Aorta (tissue), 5 donors: ENCODE results near the gene RANBP1. TPM values are rescaled to one million over a fixed set of nuclear protein-coding genes. Genes with fewer than 3 reads are reported as not detected.

Experiments
- ATAC-seq: fragments of 200-7000 bp; cut with Tn5 transposase; one replicate; pipeline ENCODE4 v1.9.1; 2022; ENCODE audit warnings: moderate library complexity; ENCODE audit not compliant: low FRiP score
- DNase-seq, 2 donors: peaks; one replicate each; pipeline ENCODE4 v3.0.0-alpha.2; 2020
- H3K27ac ChIP-seq, 2 donors: one replicate each; pipeline ENCODE4 v1.5.1; 2013; ENCODE audit warnings: low read length in 2 of 2, mild to moderate bottlenecking in 2 of 2, moderate library complexity in 2 of 2, control low read depth in 1 of 2, inconsistent platforms in 1 of 2, low read depth in 1 of 2
- H3K27me3 ChIP-seq, 2 donors: one replicate each; pipeline ENCODE4 v1.6.1; 2013; ENCODE audit warnings: control low read depth in 1 of 2, low read length in 1 of 2, mild to moderate bottlenecking in 1 of 2, moderate library complexity in 1 of 2; ENCODE audit not compliant: insufficient read depth in 2 of 2, control insufficient read depth in 1 of 2
- H3K36me3 ChIP-seq, 2 donors: one replicate each; pipeline ENCODE4 v1.6.1; 2013; ENCODE audit warnings: control low read depth in 1 of 2, low read length in 1 of 2, mild to moderate bottlenecking in 1 of 2; ENCODE audit not compliant: insufficient read depth in 2 of 2, control insufficient read depth in 1 of 2
- H3K4me1 ChIP-seq, 2 donors: one replicate each; pipeline ENCODE4 v1.6.1; 2013; ENCODE audit warnings: low read length in 2 of 2, control low read depth in 1 of 2, mild to moderate bottlenecking in 1 of 2, moderate library complexity in 1 of 2; ENCODE audit not compliant: insufficient read depth in 2 of 2, control insufficient read depth in 1 of 2
- H3K4me3 ChIP-seq, 2 donors: one replicate each; pipeline ENCODE4 v1.5.1; 2013; ENCODE audit warnings: low read length in 2 of 2, control low read depth in 1 of 2, mild to moderate bottlenecking in 1 of 2
- H3K9me3 ChIP-seq: one replicate; pipeline ENCODE4 v1.6.1; 2013; ENCODE audit warnings: mild to moderate bottlenecking, low read length; ENCODE audit not compliant: control insufficient read depth
- WGBS, 2 donors: extraction: QIAGEN DNeasy Blood & Tissue Kit; methylation state at CpG; one replicate each; pipeline ENCODE4 v1.1.7; 2013; 5-methylcytosine and 5-hydroxymethylcytosine counted together
- intact Hi-C, 2 donors: fragments of 100-400 bp; cut with DNase I; formaldehyde crosslinking; loops; one replicate each; pipeline versions ENCODE4 v1.14.2 to v1.15.0; 2022
- microRNA-seq, 2 donors: library from miRNA; unstranded; fragments of <30 nt; microRNA quantifications; one replicate each; pipeline ENCODE4 v1.2.0, GENCODE V29; 2020
- polyA plus RNA-seq, 2 donors: library from polyadenylated mRNA; stranded (reverse); fragments of 200-250 nt; gene quantifications; one replicate each; pipeline ENCODE4 v1.2.3, GENCODE V29; 2013
- total RNA-seq, 2 donors: library from RNA; stranded (reverse); fragmentation: NEBNext Ultra II Directional; extraction: Animal tissue kit (Norgen Biotek cat#: 25700); gene quantifications; one replicate each; pipeline ENCODE4 v1.2.1, GENCODE V29; 2021
- donor health status: healthy with polysubstance abuse.
- donor health status: Bipolar disorder and iron deficiency.
- donor health status: DM: no; HTN: no; CAD: no.
- donor health status: DM: no; HTN: no; CAD: no.
- donor health status: DM: yes; HTN: yes; CAD: no.

Gene RANBP1
- total and polyA plus RNA-seq, 4 donors = 49.8 to 75.0 (median 56.1) TPM

- DNase-seq (no peak), ATAC-seq (no peak)
- H3K4me3 ChIP-seq = no peak overlapping the region
- intact Hi-C loops = no loop called here
- no peak overlapping the region for H3K27ac ChIP-seq
- no peaks in the 10 kb centered on the region for H3K27me3 ChIP-seq
- H3K9me3 ChIP-seq = no peaks in the 10 kb centered on the region
- WGBS, 2 donors = 89 to 90% methylated on average over 11 of the region's 11 CpGs
- H3K4me1 ChIP-seq = no peaks in the 10 kb centered on the region
- no peaks in the 10 kb centered on the region for H3K36me3 ChIP-seq
Observed at GRCh38 chr22:20173246-20173645, 57.3 kb downstream of the RANBP1 start.

DNA sequence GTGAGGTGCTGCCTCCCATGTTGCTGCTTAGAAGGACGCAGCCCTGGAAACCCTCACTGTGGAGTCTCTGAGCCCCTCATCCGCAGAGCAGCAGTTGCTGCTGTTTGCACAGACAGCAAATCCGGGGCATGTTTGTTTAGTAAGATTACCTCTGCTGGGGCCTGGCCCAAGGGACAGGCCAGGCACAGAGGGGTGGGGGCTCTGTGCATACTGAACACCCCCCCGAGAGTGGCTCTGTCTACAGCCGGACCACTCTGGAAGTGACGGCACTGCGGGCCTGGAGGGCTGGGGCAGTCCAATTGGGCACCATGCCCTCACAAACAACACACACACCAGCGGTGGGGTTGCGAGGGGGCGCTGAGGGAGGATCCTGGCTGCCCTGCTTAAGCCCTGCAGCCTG lies 57.9 kb downstream of the RANBP1 start:
- Histone ChIP-seq H3K4me1 (no peaks in the 10 kb centered on the region), H3K9me3 (no peaks in the 10 kb centered on the region), H3K36me3 (no peaks in the 10 kb centered on the region), H3K27ac (no peak overlapping the region), H3K4me3 (no peak overlapping the region), H3K27me3 (no peaks in the 10 kb centered on the region)
- DNase-seq (no peak), ATAC-seq (no peak)
- intact Hi-C loops = no loop called here
- WGBS, 2 donors = 17 to 59% methylated on average over 10 of the region's 10 CpGs

DNA sequence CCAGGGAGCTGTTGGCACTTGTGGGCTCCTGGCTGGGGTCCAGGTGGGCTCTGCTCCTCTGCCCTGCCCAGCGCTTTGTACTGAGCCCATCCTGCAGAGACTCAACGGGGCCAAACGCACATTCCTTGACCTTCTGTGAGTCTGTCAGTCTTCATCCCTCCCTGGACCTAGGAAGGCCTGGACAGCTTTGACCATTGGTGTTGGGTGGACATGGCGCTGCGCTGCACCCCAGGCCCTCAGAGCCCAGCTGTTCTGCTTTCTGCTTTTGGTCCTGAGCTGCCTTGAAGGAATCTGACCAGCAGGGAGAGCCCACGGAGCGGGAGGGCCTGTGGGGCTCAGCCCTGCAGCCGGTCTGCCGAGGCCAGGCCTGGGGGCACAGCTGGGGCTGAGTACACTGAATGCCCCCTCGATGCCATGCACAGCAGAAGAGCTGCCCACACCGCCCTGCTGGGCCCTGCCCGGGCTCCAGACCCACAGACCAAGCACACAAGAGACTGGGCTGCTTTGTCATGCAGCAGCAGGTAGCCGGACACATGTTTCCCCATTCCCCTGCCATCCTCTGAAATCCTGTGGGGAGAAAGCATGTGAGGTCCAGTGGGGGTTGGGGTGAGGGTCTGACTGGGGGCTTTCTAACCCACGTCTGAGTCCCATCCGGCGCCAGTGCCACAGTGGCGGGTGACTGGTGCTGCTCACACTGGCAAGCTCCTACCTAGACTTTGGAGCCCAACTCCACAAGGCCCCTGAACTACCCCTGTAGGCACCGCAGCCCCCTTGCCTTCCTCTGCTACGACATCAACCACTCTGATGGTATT lies 59.1 kb downstream of the RANBP1 start:
- no peak for ATAC-seq
- DNase-seq = no peak
- Histone ChIP-seq H3K36me3 (no peaks in the 10 kb centered on the region), H3K4me3 (no peak overlapping the region), H3K9me3 (no peaks in the 10 kb centered on the region), H3K27me3 (no peaks in the 10 kb centered on the region), H3K27ac (no peak overlapping the region), H3K4me1 (no peaks in the 10 kb centered on the region)
- intact Hi-C loops = loop anchor here in 1 of 2 donors (5.0 kb wide), 1 partner anchor 92 kb away; the partner anchor contains the start of gene RTN4R
- WGBS, 2 donors = 78 to 82% methylated on average over 19 of the region's 19 CpGs

GRCh38 chr22:20175597-20175900 lies 59.6 kb downstream of the RANBP1 start:
- intact Hi-C loops = loop anchor here in 1 of 2 donors (5.0 kb wide), 1 partner anchor 92 kb away; the partner anchor contains the start of gene RTN4R
- no peak for DNase-seq
- no peaks in the 10 kb centered on the region for H3K27me3 ChIP-seq
- H3K4me3 ChIP-seq = no peak overlapping the region
- 62 to 67% methylated on average over 12 of the region's 12 CpGs for WGBS, 2 donors
- H3K27ac ChIP-seq = no peak overlapping the region
- no peak for ATAC-seq
- no peaks in the 10 kb centered on the region for H3K36me3 ChIP-seq
- H3K4me1 ChIP-seq = no peaks in the 10 kb centered on the region
- no peaks in the 10 kb centered on the region for H3K9me3 ChIP-seq

- intact Hi-C loops = loop anchor here in 1 of 2 donors (5.0 kb wide), 1 partner anchor 91 kb away; the partner anchor contains the start of gene RTN4R
- no peaks in the 10 kb centered on the region for H3K9me3 ChIP-seq
- H3K27me3 ChIP-seq = no peaks in the 10 kb centered on the region
- ATAC-seq (no peak), DNase-seq (no peak)
- no peaks in the 10 kb centered on the region for H3K36me3 ChIP-seq
- 89 to 91% methylated on average over 17 of the region's 17 CpGs for WGBS, 2 donors
- H3K27ac ChIP-seq = no peak overlapping the region
- no peaks in the 10 kb centered on the region for H3K4me1 ChIP-seq
- H3K4me3 ChIP-seq = no peak overlapping the region
Observed at GRCh38 chr22:20176421-20177085, 60.6 kb downstream of the RANBP1 start.

Small RNA genes within 50 kb of the gene (microRNA-seq; reads per million reads assigned to microRNA genes)
- gene MIR6816 = 0 to 0.60 reads per million in 2 donors

Other genes with a start within 250 kb of the RANBP1 start
- 100 to 1,000 TPM; 101 to 111 TPM for gene COMT, start 174.3 kb upstream of the RANBP1 start, total RNA-seq
- gene COMT, start 174.3 kb upstream of the RANBP1 start, polyA plus RNA-seq = 100 to 1,000 TPM in 1 of 2 donors, 10 to 100 TPM in 1; 96.7 to 176 TPM
- gene TXNRD2, start 174.3 kb upstream of the RANBP1 start, total RNA-seq = 10 to 100 TPM; 21.0 to 29.5 TPM
- gene TXNRD2, start 174.3 kb upstream of the RANBP1 start, polyA plus RNA-seq = 10 to 100 TPM; 13.3 to 59.0 TPM
- gene ARVCF, start 99.3 kb upstream of the RANBP1 start, total RNA-seq = 10 to 100 TPM; 59.7 to 64.4 TPM
- gene ARVCF, start 99.3 kb upstream of the RANBP1 start, polyA plus RNA-seq = 100 to 1,000 TPM in 1 of 2 donors, 10 to 100 TPM in 1; 15.4 to 102 TPM
- 10 to 100 TPM; 35.2 to 45.3 TPM for gene TANGO2, start 95.0 kb upstream of the RANBP1 start, total RNA-seq
- 10 to 100 TPM; 24.8 to 38.0 TPM for gene TANGO2, start 95.0 kb upstream of the RANBP1 start, polyA plus RNA-seq
- 10 to 100 TPM; 31.9 to 43.9 TPM for gene DGCR8, start 35.9 kb upstream of the RANBP1 start, total RNA-seq
- gene DGCR8, start 35.9 kb upstream of the RANBP1 start, polyA plus RNA-seq = 10 to 100 TPM in 1 of 2 donors, 1 to 10 TPM in 1; 5.5 to 22.5 TPM
- gene TRMT2A, start 1.1 kb downstream of the RANBP1 start, total RNA-seq = 10 to 100 TPM; 42.5 to 49.8 TPM
- gene TRMT2A, start 1.1 kb downstream of the RANBP1 start, polyA plus RNA-seq = 100 to 1,000 TPM in 1 of 2 donors, 10 to 100 TPM in 1; 15.9 to 152 TPM
- gene ZDHHC8, start 15.7 kb downstream of the RANBP1 start, total RNA-seq = 10 to 100 TPM; 56.0 to 71.9 TPM
- gene ZDHHC8, start 15.7 kb downstream of the RANBP1 start, polyA plus RNA-seq = 10 to 100 TPM in 1 of 2 donors, 1 to 10 TPM in 1; 6.3 to 37.1 TPM
- gene CCDC188, start 35.0 kb downstream of the RANBP1 start, total RNA-seq = 1 to 10 TPM in 1 of 2 donors, under 1 TPM in 1; 0.78 to 4.0 TPM
- not detected for gene CCDC188, start 35.0 kb downstream of the RANBP1 start, polyA plus RNA-seq
- gene RTN4R, start 152.2 kb downstream of the RANBP1 start, total RNA-seq = 1 to 10 TPM; 1.3 to 2.7 TPM
- gene RTN4R, start 152.2 kb downstream of the RANBP1 start, polyA plus RNA-seq = under 1 TPM; 0.05 to 0.75 TPM
- 10 to 100 TPM; 24.1 to 32.3 TPM for gene DGCR6L, start 204.0 kb downstream of the RANBP1 start, total RNA-seq
- gene DGCR6L, start 204.0 kb downstream of the RANBP1 start, polyA plus RNA-seq = 10 to 100 TPM; 70.0 to 73.5 TPM